ENCODE measurements around the gene TRIM8. TPM values are rescaled to one million over a fixed set of nuclear protein-coding genes. Genes with fewer than 3 reads are reported as not detected.

Gene TRIM8
- total RNA-seq, 1 experiment from 2014 or later, result 73.0 TPM

DNA sequence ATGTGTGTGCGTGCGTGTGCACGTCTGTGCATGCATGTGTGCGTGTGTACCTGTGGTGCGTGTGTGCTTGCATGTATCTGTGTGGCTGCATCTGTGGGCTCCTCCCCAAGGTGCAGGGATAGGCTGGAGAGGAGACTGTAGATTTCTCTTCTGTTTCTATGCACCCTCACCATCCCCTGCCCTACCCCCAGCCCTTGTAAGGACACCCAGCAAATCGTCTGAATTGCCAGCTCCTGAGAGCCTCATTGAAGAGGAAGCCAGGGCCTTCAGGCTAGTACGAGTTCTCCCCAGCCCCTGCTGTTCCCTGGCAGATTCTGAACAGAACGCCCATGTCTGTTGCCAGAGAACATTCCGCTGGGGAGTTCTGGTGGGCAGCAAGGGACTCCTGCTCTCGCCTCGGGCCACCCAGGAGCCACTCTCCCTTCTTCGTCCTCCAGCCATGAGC, 17.0 kb upstream of the TRIM8 start:
- Histone ChIP-seq H4K20me1 (ENCODE audit: insufficient read depth) (no peaks in the 10 kb centered on the region), H3F3A (ENCODE audit: insufficient read depth, low read depth) (peaks cover 30% of the 10 kb centered on the region), H2AFZ (no peak overlapping the region), H3K36me3 (ENCODE audit: low read depth) (no peaks in the 10 kb centered on the region), H3K4me1 (replicated peaks; ENCODE audit: insufficient read depth) (peaks cover 53% of the 10 kb centered on the region), H3K9me2 (ENCODE audit: insufficient read depth) (no peaks in the 10 kb centered on the region), H3K9me3 (ENCODE audit: insufficient read depth, low read depth) (no peaks in the 10 kb centered on the region), H3K4me3 (no peak overlapping the region), H3K79me2 (ENCODE audit: low read depth) (no peaks in the 10 kb centered on the region), H3K4me2 (peak overlapping the region; percentile 60; the same call in 1 of the 2 replicates), H3K27ac (peak overlapping the region; percentile 84; the same call in 1 of the 2 replicates), H3K27me3 (ENCODE audit: insufficient read depth, low read depth) (no peaks in the 10 kb centered on the region)
- BruUV-seq (replicated peaks), result no TSS peak
- DNase-seq, result no peak
- no peak for TF ChIP-seq CTCF (conservative IDR thresholded peaks at IDR 0.05)
- no peak for TF ChIP-seq EZH2 (IDR thresholded peaks at IDR 0.05; ENCODE audit: low read depth)
- intact Hi-C loops (cut with micrococcal nuclease; ENCODE audit: unreplicated experiment), result no loop called here
- CTCF ChIA-PET, result no interaction called here
- POLR2A ChIA-PET (ENCODE audit: unreplicated experiment), result interaction anchor here (0.7 to 1.0 kb wide), 2 partner anchors 15 to 29 kb away, joined by 4 to 6 read pairs; no protein-coding TSS in a partner anchor

- no TSS peak for BruUV-seq (replicated peaks)
- Histone ChIP-seq H2AFZ (no peak overlapping the region), H3K79me2 (ENCODE audit: low read depth) (no peaks in the 10 kb centered on the region), H3F3A (ENCODE audit: insufficient read depth, low read depth) (peaks cover 32% of the 10 kb centered on the region), H3K9me3 (ENCODE audit: insufficient read depth, low read depth) (no peaks in the 10 kb centered on the region), H3K27me3 (ENCODE audit: insufficient read depth, low read depth) (no peaks in the 10 kb centered on the region), H3K4me1 (replicated peaks; ENCODE audit: insufficient read depth) (peaks cover 58% of the 10 kb centered on the region), H3K36me3 (ENCODE audit: low read depth) (no peaks in the 10 kb centered on the region), H3K4me3 (no peak overlapping the region), H4K20me1 (ENCODE audit: insufficient read depth) (no peaks in the 10 kb centered on the region), H3K4me2 (peak overlapping the region; percentile 60), H3K9me2 (ENCODE audit: insufficient read depth) (no peaks in the 10 kb centered on the region), H3K27ac (peak overlapping the region; percentile 84)
- DNase-seq, result no peak
- POLR2A ChIA-PET (ENCODE audit: unreplicated experiment), result interaction anchor here (1.0 kb wide), 1 partner anchor 15 kb away, joined by 4 read pairs; no protein-coding TSS in a partner anchor
- CTCF ChIA-PET, result interaction anchor here (0.5 kb wide), 1 partner anchor 165 kb away, joined by 3 read pairs; no protein-coding TSS in a partner anchor
- no peak for TF ChIP-seq CTCF (conservative IDR thresholded peaks at IDR 0.05)
- TF ChIP-seq EZH2 (IDR thresholded peaks at IDR 0.05; ENCODE audit: low read depth), result no peak
- intact Hi-C loops (cut with micrococcal nuclease; ENCODE audit: unreplicated experiment), result loop anchor here (2.0 kb wide), 2 partner anchors 15 to 23 kb away; no protein-coding TSS in a partner anchor
Measured at GRCh38 chr10:102627736-102628293, 16.5 kb upstream of the TRIM8 start.

- peak overlapping the region; percentile 84 for H3K27ac ChIP-seq
- POLR2A ChIA-PET (ENCODE audit: unreplicated experiment), result interaction anchor here (1.0 kb wide), 1 partner anchor 14 kb away, joined by 4 read pairs; no protein-coding TSS in a partner anchor
- peaks cover 39% of the 10 kb centered on the region for H3F3A ChIP-seq (ENCODE audit: insufficient read depth, low read depth)
- H4K20me1 ChIP-seq (ENCODE audit: insufficient read depth), result no peaks in the 10 kb centered on the region
- BruUV-seq (replicated peaks), result TSS peak; percentile 79
- peak overlapping the region; percentile 60 for H3K4me2 ChIP-seq
- intact Hi-C loops (cut with micrococcal nuclease; ENCODE audit: unreplicated experiment), result loop anchor here (2.0 kb wide), 2 partner anchors 14 to 24 kb away; no protein-coding TSS in a partner anchor
- H3K27me3 ChIP-seq (ENCODE audit: insufficient read depth, low read depth), result no peaks in the 10 kb centered on the region
- peak; percentile 40 to 66 for DNase-seq
- H3K36me3 ChIP-seq (ENCODE audit: low read depth), result no peaks in the 10 kb centered on the region
- CTCF ChIA-PET, result interaction anchor here (0.5 kb wide), 1 partner anchor 165 kb away, joined by 3 read pairs; no protein-coding TSS in a partner anchor
- H3K9me3 ChIP-seq (ENCODE audit: insufficient read depth, low read depth), result no peaks in the 10 kb centered on the region
- no peaks in the 10 kb centered on the region for H3K79me2 ChIP-seq (ENCODE audit: low read depth)
- H3K4me1 ChIP-seq (replicated peaks; ENCODE audit: insufficient read depth), result peaks cover 64% of the 10 kb centered on the region
- H3K9me2 ChIP-seq (ENCODE audit: insufficient read depth), result no peaks in the 10 kb centered on the region
- TF ChIP-seq CTCF (conservative IDR thresholded peaks at IDR 0.05) (no peak), EZH2 (IDR thresholded peaks at IDR 0.05; ENCODE audit: low read depth) (no peak)
- no peak overlapping the region for H3K4me3 ChIP-seq
- H2AFZ ChIP-seq, result no peak overlapping the region
Measured at GRCh38 chr10:102628451-102628911, 15.8 kb upstream of the TRIM8 start.
